HEK293T (cell line): ENCODE measurements around the gene WFDC11.
"Not testable (repeated sequence)": the region's sequence is repeated elsewhere in the genome, so short reads cannot be mapped to it uniquely, and the experiment has no call there.

Source experiments
- CTCF ChIA-PET: fragments of 350-600 bp; formaldehyde crosslinking; extraction: SDS; loops from one replicate; lab custom pipeline; 2021; ENCODE audit warnings: antibody characterized with exemption, inconsistent platforms; lab: Yijun Ruan, JAX
- POLR2A ChIA-PET: fragments of 350-600 bp; formaldehyde crosslinking; extraction: SDS; loops from one replicate; lab custom pipeline; 2020; ENCODE audit warnings: antibody characterized with exemption, inconsistent platforms; lab: Yijun Ruan, JAX
- DNase-seq: peaks from one replicate; pipeline ENCODE4 v3.0.0; 2012; ENCODE audit warnings: mixed read lengths; ENCODE audit errors: extremely low spot score
- ARNT ChIP-seq: fragments of 450-650 bp; IDR thresholded peaks from 2 replicates; pipeline ENCODE4 v1.6.1; 2017; ENCODE audit warnings: mild to moderate bottlenecking
- BHLHE40 ChIP-seq: fragments of 450-650 bp; IDR thresholded peaks from 2 replicates; pipeline ENCODE4 v1.6.1; 2016; ENCODE audit warnings: mild to moderate bottlenecking, moderate library complexity, borderline replicate concordance
- CTBP1 ChIP-seq: fragments of 450-650 bp; IDR thresholded peaks from 2 replicates; pipeline ENCODE4 v1.6.1; 2016; ENCODE audit warnings: borderline replicate concordance
- ELF4 ChIP-seq: fragments of 450-650 bp; IDR thresholded peaks from 2 replicates; pipeline ENCODE4 v1.6.1; 2017; ENCODE audit warnings: antibody characterized with exemption
- FOXA1 ChIP-seq: fragments of 450-650 bp; IDR thresholded peaks from 2 replicates; pipeline ENCODE4 v1.6.1; 2016; ENCODE audit warnings: mild to moderate bottlenecking
- FOXK2 ChIP-seq: fragments of 450-650 bp; IDR thresholded peaks from 2 replicates; pipeline ENCODE4 v1.6.1; 2016; ENCODE audit warnings: mild to moderate bottlenecking
- FOXM1 ChIP-seq: fragments of 450-650 bp; IDR thresholded peaks from 2 replicates; pipeline ENCODE4 v1.6.1; 2017; ENCODE audit warnings: mild to moderate bottlenecking, borderline replicate concordance
- HDGF ChIP-seq: fragments of 450-650 bp; IDR thresholded peaks from 2 replicates; pipeline ENCODE4 v1.6.1; 2017; ENCODE audit warnings: antibody characterized with exemption, borderline replicate concordance
- L3MBTL2 ChIP-seq: fragments of 450-650 bp; conservative IDR thresholded peaks from 2 replicates; pipeline ENCODE4 v1.6.1; 2016; ENCODE audit warnings: mild to moderate bottlenecking
- LEF1 ChIP-seq: fragments of 450-650 bp; IDR thresholded peaks from 2 replicates; pipeline ENCODE4 v1.6.1; 2017; ENCODE audit warnings: mild to moderate bottlenecking, borderline replicate concordance
- NFRKB ChIP-seq: fragments of 450-650 bp; IDR thresholded peaks from 2 replicates; pipeline ENCODE4 v1.6.1; 2016; ENCODE audit warnings: mild to moderate bottlenecking, moderate library complexity
- PKNOX1 ChIP-seq: fragments of 450-650 bp; IDR thresholded peaks from 2 replicates; pipeline ENCODE4 v1.6.1; 2016
- SP1 ChIP-seq: fragments of 450-650 bp; IDR thresholded peaks from 2 replicates; pipeline ENCODE4 v1.6.1; 2017
- SUZ12 ChIP-seq: fragments of 450-650 bp; IDR thresholded peaks from 2 replicates; pipeline ENCODE4 v1.6.1; 2016; ENCODE audit warnings: mild to moderate bottlenecking
- TARDBP ChIP-seq: fragments of 450-650 bp; IDR thresholded peaks from 2 replicates; pipeline ENCODE4 v1.6.1; 2016
- ZNF384 ChIP-seq: fragments of 450-650 bp; IDR thresholded peaks from 2 replicates; pipeline ENCODE4 v1.6.1; 2016

WFDC11 gene

GRCh38 chr20:45679650-45680049, 9.6 kb upstream of the WFDC11 start:
- DNase-seq = no peak
- ChIA-PET POLR2A (no interaction called here), CTCF (no interaction called here)
- TF ChIP-seq FOXK2 = no peak
- TF ChIP-seq ZNF384 = no peak
- no peak for TF ChIP-seq ARNT
- TF ChIP-seq FOXA1 = no peak
- no peak for TF ChIP-seq SP1
- no peak for TF ChIP-seq SUZ12
- TF ChIP-seq BHLHE40 = no peak
- no peak for TF ChIP-seq CTBP1
- no peak for TF ChIP-seq NFRKB
- no peak for TF ChIP-seq PKNOX1
- TF ChIP-seq ELF4 = no peak
- no peak for TF ChIP-seq FOXM1
- TF ChIP-seq L3MBTL2 = no peak
- TF ChIP-seq LEF1 = no peak
- TF ChIP-seq HDGF = no peak

GRCh38 chr20:45672765-45673164, 2.7 kb upstream of the WFDC11 start:
- CTCF ChIA-PET = no interaction called here

GRCh38 chr20:45657038-45657437, 13.0 kb downstream of the WFDC11 start:
- POLR2A ChIA-PET = not testable (repeated sequence)

More at GRCh38 chr20:45672765-45673164, 2.7 kb upstream of the WFDC11 start:
- TF ChIP-seq ZNF384 (no peak), CTBP1 (no peak), L3MBTL2 (no peak), HDGF (no peak), BHLHE40 (no peak)
- no peak for DNase-seq
- POLR2A ChIA-PET = no interaction called here

GRCh38 chr20:45651726-45652125, 18.3 kb downstream of the WFDC11 start:
- DNase-seq, POLR2A ChIA-PET, CTCF ChIA-PET: not testable (repeated sequence)

More at GRCh38 chr20:45657038-45657437, 13.0 kb downstream of the WFDC11 start:
- DNase-seq, CTCF ChIA-PET: not testable (repeated sequence)

GRCh38 chr20:45649312-45649863, 20.7 kb downstream of the WFDC11 start:
- ChIA-PET CTCF (no interaction called here), POLR2A (no interaction called here)
- DNase-seq = no peak
- TF ChIP-seq SUZ12 (no peak), HDGF (no peak), FOXA1 (no peak), CTBP1 (no peak), FOXM1 (no peak), LEF1 (no peak), ZNF384 (no peak), ARNT (no peak), ELF4 (no peak), SP1 (no peak), TARDBP (no peak), FOXK2 (no peak), BHLHE40 (no peak), PKNOX1 (no peak), L3MBTL2 (no peak), NFRKB (no peak)

- TF ChIP-seq ARNT = no peak
- no peak for TF ChIP-seq PKNOX1
- no peak for TF ChIP-seq SUZ12
- no peak for TF ChIP-seq HDGF
- TF ChIP-seq SP1 = no peak
- TF ChIP-seq NFRKB = no peak
- TF ChIP-seq ELF4 = no peak
- TF ChIP-seq L3MBTL2 = no peak
- no peak for TF ChIP-seq FOXK2
- TF ChIP-seq CTBP1 = no peak
- no peak for TF ChIP-seq FOXA1
- ChIA-PET CTCF (no interaction called here), POLR2A (no interaction called here)
- DNase-seq = no peak
Observed at GRCh38 chr20:45647441-45648050, 22.5 kb downstream of the WFDC11 start.

- TF ChIP-seq HDGF (no peak), PKNOX1 (no peak), SP1 (no peak), SUZ12 (no peak), CTBP1 (no peak), ELF4 (no peak), ARNT (no peak), NFRKB (no peak), FOXA1 (no peak)
- DNase-seq = no peak
- ChIA-PET CTCF (no interaction called here), POLR2A (no interaction called here)
Observed at GRCh38 chr20:45646875-45647274, 23.2 kb downstream of the WFDC11 start.

GRCh38 chr20:45645869-45646268, 24.2 kb downstream of the WFDC11 start:
- CTCF ChIA-PET, DNase-seq, POLR2A ChIA-PET: not testable (repeated sequence)

GRCh38 chr20:45641076-45641475, 29.0 kb downstream of the WFDC11 start:
- CTCF ChIA-PET, DNase-seq, POLR2A ChIA-PET: not testable (repeated sequence)
